Kidney (tissue), 14 donors: ENCODE results near the gene NKG7. TPM values are rescaled to one million over a fixed set of nuclear protein-coding genes. Genes with fewer than 3 reads are reported as not detected.

Source experiments
- DNase-seq, 5 donors: peaks; one replicate each; pipeline ENCODE4 v3.0.0-alpha.2; 2013 to 2020
- FAIRE-seq: peaks from 2 replicates; lab custom pipeline; 2012; peaks lifted over from hg19 to GRCh38; lab: Jason Lieb, UNC
- H3K27ac ChIP-seq, 2 donors: one replicate each; pipeline ENCODE4 v1.7.0; 2013; ENCODE audit warnings: low read depth in 2 of 2, low read length in 2 of 2, inconsistent platforms in 1 of 2
- H3K27me3 ChIP-seq: one replicate; pipeline ENCODE4 v1.7.1; 2013; ENCODE audit warnings: low read length, inconsistent platforms; ENCODE audit not compliant: control insufficient read depth, insufficient read depth
- H3K36me3 ChIP-seq, 3 donors: one replicate each; pipeline versions ENCODE4 v1.7.0 to v1.7.1; 2013; ENCODE audit warnings: low read length in 3 of 3, control low read depth in 1 of 3, inconsistent platforms in 1 of 3; ENCODE audit not compliant: insufficient read depth in 3 of 3, control insufficient read depth in 2 of 3
- H3K4me1 ChIP-seq, 3 donors: one replicate each; pipeline versions ENCODE4 v1.7.0 to v1.7.1; 2013; ENCODE audit warnings: low read length in 3 of 3, inconsistent platforms in 1 of 3, low read depth in 1 of 3; ENCODE audit not compliant: control insufficient read depth in 2 of 3, insufficient read depth in 2 of 3
- H3K4me3 ChIP-seq, 3 donors: one replicate each; pipeline versions ENCODE4 v1.7.0 to v1.8.1; 2013; ENCODE audit warnings: low read length in 3 of 3, control low read depth in 1 of 3, inconsistent platforms in 1 of 3
- H3K9ac ChIP-seq, 3 donors: one replicate each; pipeline versions ENCODE4 v1.7.0 to v1.7.1; 2013; ENCODE audit warnings: low read length in 3 of 3, control low read depth in 1 of 3, inconsistent platforms in 1 of 3
- H3K9me3 ChIP-seq, 3 donors: one replicate each; pipeline versions ENCODE4 v1.7.0 to v1.7.1; 2013; ENCODE audit warnings: low read length in 3 of 3, control low read depth in 1 of 3, inconsistent platforms in 1 of 3; ENCODE audit not compliant: control insufficient read depth in 2 of 3, insufficient read depth in 1 of 3
- CTCF ChIP-seq: IDR thresholded peaks from 3 replicates; pipeline ENCODE4 v1.5.1; 2012; ENCODE audit warnings: mild to moderate bottlenecking, moderate library complexity, borderline replicate concordance; ENCODE audit not compliant: insufficient read depth; ENCODE audit errors: extremely low read depth
- intact Hi-C: fragments of 100-400 bp; cut with DNase I; formaldehyde crosslinking; loops from one replicate; pipeline ENCODE4 v1.11.1; 2022
- polyA plus RNA-seq: library from polyadenylated mRNA; stranded (reverse); fragments of 350-450 nt; fragmentation: Illumina TruSeq; extraction: RNeasy Lipid Tissue Mini Kit (QIAGEN cat#74804); gene quantifications from one replicate; pipeline ENCODE4 v1.2.3, GENCODE V29; 2014; ENCODE audit warnings: low read depth, low replicate concordance; ENCODE audit not compliant: insufficient read depth
- total RNA-seq: library from RNA; stranded (reverse); fragmentation: NEBNext Ultra II Directional; extraction: Animal tissue kit (Norgen Biotek cat#: 25700); gene quantifications from one replicate; pipeline ENCODE4 v1.2.1, GENCODE V29; 2021
- donor health status: control.
- donor health status: control.
- donor health status: control.
- donor health status: control.
- donor health status: control.
- donor health status: DM: yes; HTN: yes; CAD: no.
- donor health status: Normal renal cell carcinoma (clear cell type).

The NKG7 gene
- total and polyA plus RNA-seq, 2 donors from 2014 or later = 3.5 to 7.9 TPM

DNA sequence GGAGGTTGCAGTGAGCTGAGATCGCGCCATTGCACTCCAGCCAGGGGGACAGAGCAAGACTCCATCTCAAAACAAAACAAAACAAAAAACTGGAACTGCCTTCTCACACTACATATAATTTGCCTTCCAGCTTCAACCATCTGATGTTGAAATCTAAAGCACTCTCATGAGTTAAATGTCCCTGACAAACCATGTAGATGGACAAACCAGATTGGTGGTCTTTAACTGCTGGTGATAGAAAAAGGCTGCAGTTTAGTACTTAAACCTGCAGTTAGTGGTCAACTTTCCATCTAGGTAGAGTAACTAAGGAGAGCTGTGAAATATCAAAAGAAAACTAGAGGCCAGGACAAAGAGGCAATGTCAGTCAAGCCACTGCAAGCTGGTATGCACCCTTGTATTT, 23.7 kb upstream of the NKG7 start:
- TF ChIP-seq CTCF = no peak
- intact Hi-C loops = no loop called here

GRCh38 chr19:51394050-51394836, 21.8 kb upstream of the NKG7 start:
- peaks cover 0 to 6% (median 5%) of the 10 kb centered on the region in 3 donors for H3K4me1 ChIP-seq
- no peaks in the 10 kb centered on the region for H3K36me3 ChIP-seq
- H3K4me3 ChIP-seq = peak overlapping the region; percentile 63 to 80 (median 72)
- H3K27ac ChIP-seq = peak overlapping the region in 1 of 2 donors; percentile 55
- DNase-seq = peak; percentile 94 to 99 (median 97)
- no peak for TF ChIP-seq CTCF
- peak; percentile 94 for FAIRE-seq
- no peaks in the 10 kb centered on the region for H3K9me3 ChIP-seq
- H3K27me3 ChIP-seq = no peaks in the 10 kb centered on the region
- intact Hi-C loops = no loop called here
- H3K9ac ChIP-seq = peak overlapping the region; percentile 38 to 71 (median 50)

More for the DNA sequence above, 23.7 kb upstream of the NKG7 start:
- Histone ChIP-seq H3K27ac (no peak overlapping the region), H3K9ac (no peak overlapping the region), H3K4me3 (no peak overlapping the region), H3K4me1 (peaks cover 0 to 6% (median 5%) of the 10 kb centered on the region in 3 donors), H3K27me3 (no peaks in the 10 kb centered on the region), H3K9me3 (no peaks in the 10 kb centered on the region), H3K36me3 (no peaks in the 10 kb centered on the region)
- DNase-seq (peak in 1 of 5 donors; percentile 12), FAIRE-seq (no peak)

DNA sequence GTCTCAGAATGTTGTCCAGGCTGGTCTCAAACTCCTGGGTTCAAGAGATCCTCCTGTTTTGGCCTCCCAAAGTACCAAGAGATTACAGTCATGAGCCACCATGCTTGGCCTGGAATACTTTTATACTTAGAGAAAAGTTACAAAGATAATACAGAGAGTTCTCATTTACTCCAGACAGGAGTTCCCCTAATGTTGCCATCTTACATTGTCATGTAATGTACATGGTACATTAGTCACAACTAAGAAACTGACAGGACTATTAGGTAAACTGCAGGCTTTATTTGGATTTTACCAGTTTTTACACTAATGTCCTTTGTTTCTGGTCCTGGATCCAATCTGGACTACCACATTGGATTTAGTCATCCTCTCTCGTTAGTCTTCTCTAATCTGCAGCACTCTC, 20.2 kb upstream of the NKG7 start:
- TF ChIP-seq CTCF = no peak
- no peak overlapping the region for H3K9ac ChIP-seq
- peaks cover 0 to 6% (median 5%) of the 10 kb centered on the region in 3 donors for H3K4me1 ChIP-seq
- no peak overlapping the region for H3K4me3 ChIP-seq
- no peaks in the 10 kb centered on the region for H3K9me3 ChIP-seq
- H3K27ac ChIP-seq = no peak overlapping the region
- H3K27me3 ChIP-seq = no peaks in the 10 kb centered on the region
- H3K36me3 ChIP-seq = no peaks in the 10 kb centered on the region
- intact Hi-C loops = no loop called here
- FAIRE-seq = no peak
- DNase-seq = no peak
